WTC11 (cell line): ENCODE results near the gene EGF. TPM values are rescaled to one million over a fixed set of nuclear protein-coding genes. Genes with fewer than 3 reads are reported as not detected.

Source experiments
- ATAC-seq: fragments of 200-7000 bp; cut with Tn5 transposase; 2 replicates; pipeline ENCODE4 v1.10.0; 2021; ENCODE audit warnings: mild to moderate bottlenecking, moderate library complexity
- CTCF ChIA-PET: fragments of 300-600 bp; sonication (Branson Sonifier 250); formaldehyde crosslinking; loops from one replicate; lab custom pipeline; 2021; ENCODE audit warnings: antibody characterized with exemption; lab: Charles Lee
- POLR2A ChIA-PET: fragments of 350-600 bp; sonication (Branson Sonifier 250); formaldehyde crosslinking; loops from one replicate; lab custom pipeline; 2021; ENCODE audit warnings: antibody characterized with exemption; lab: Charles Lee
- DNase-seq: peaks from one replicate; pipeline ENCODE4 v3.0.0; 2021; ENCODE audit warnings: low spot score
- H3K27ac Mint-ChIP-seq: 2 replicates; pipeline ENCODE4 v1.8.0; 2021; ENCODE audit warnings: mixed read lengths
- H3K27me3 Mint-ChIP-seq: 2 replicates; pipeline ENCODE4 v1.8.0; 2021; ENCODE audit warnings: low read depth, mild to moderate bottlenecking, moderate library complexity, mixed read lengths
- H3K36me3 Mint-ChIP-seq: 2 replicates; pipeline ENCODE4 v1.8.0; 2021; ENCODE audit warnings: mixed read lengths
- H3K4me1 Mint-ChIP-seq: 2 replicates; pipeline ENCODE4 v1.8.0; 2022; ENCODE audit warnings: mixed read lengths
- H3K4me3 Mint-ChIP-seq: 2 replicates; pipeline ENCODE4 v1.8.0; 2021; ENCODE audit warnings: mild to moderate bottlenecking, moderate library complexity, mixed read lengths
- H3K9me3 Mint-ChIP-seq: 2 replicates; pipeline ENCODE4 v1.8.0; 2021; ENCODE audit warnings: mixed read lengths
- CREB1 ChIP-seq: sonication (generic); formaldehyde crosslinking; IDR thresholded peaks from 2 replicates; pipeline ENCODE4 v1.8.0; 2023; ENCODE audit warnings: mild to moderate bottlenecking, missing genetic modification reagents
- CREM ChIP-seq: sonication (generic); formaldehyde crosslinking; IDR thresholded peaks from 2 replicates; pipeline ENCODE4 v1.8.1; 2022; ENCODE audit warnings: mild to moderate bottlenecking, missing genetic modification reagents, moderate library complexity
- GRHL2 ChIP-seq: fragments of 250-450 bp; sonication (Bioruptor Pico); IDR thresholded peaks from 2 replicates; pipeline ENCODE4 v1.8.0; 2022; ENCODE audit warnings: mild to moderate bottlenecking, moderate library complexity; ENCODE audit not compliant: insufficient replicate concordance, severe bottlenecking
- HMGA2 ChIP-seq: fragments of 250-450 bp; sonication (Bioruptor Pico); IDR thresholded peaks from 2 replicates; pipeline ENCODE4 v1.4.0; 2021; ENCODE audit warnings: mild to moderate bottlenecking, moderate library complexity
- NFATC4 ChIP-seq: fragments of 250-450 bp; sonication (Bioruptor Pico); IDR thresholded peaks from 2 replicates; pipeline ENCODE4 v1.9.0; 2021; ENCODE audit warnings: mild to moderate bottlenecking
- SOX15 ChIP-seq: fragments of 250-450 bp; sonication (Bioruptor Pico); IDR thresholded peaks from 2 replicates; pipeline ENCODE4 v1.9.0; 2021; ENCODE audit warnings: mild to moderate bottlenecking
- TEAD4 ChIP-seq: sonication (generic); formaldehyde crosslinking; IDR thresholded peaks from 2 replicates; pipeline ENCODE4 v1.8.0; 2022; ENCODE audit warnings: mild to moderate bottlenecking, missing genetic modification reagents
- ZNF317 ChIP-seq: sonication (generic); formaldehyde crosslinking; IDR thresholded peaks from 2 replicates; pipeline ENCODE4 v1.8.1; 2023; ENCODE audit warnings: low read depth, mild to moderate bottlenecking, moderate library complexity, missing genetic modification reagents, borderline replicate concordance
- ZNF416 ChIP-seq: fragments of 250-450 bp; sonication (Bioruptor Pico); IDR thresholded peaks from 2 replicates; pipeline ENCODE4 v1.9.0; 2021; ENCODE audit warnings: mild to moderate bottlenecking, inconsistent platforms
- total RNA-seq: library from RNA; stranded (reverse); gene quantifications from 3 replicates; pipeline ENCODE4 v1.2.3, GENCODE V29; 2021
- TF ChIP-seq, protein P1 (sequence below): fragments of 200-600 bp; IDR thresholded peaks from 2 replicates; pipeline ENCODE4 v1.8.0; 2022; ENCODE audit warnings: antibody characterized with exemption
- TF ChIP-seq, protein P2 (sequence below): fragments of 250-450 bp; sonication (Bioruptor Pico); IDR thresholded peaks from 2 replicates; pipeline ENCODE4 v1.9.0; 2021; ENCODE audit warnings: moderate library complexity, mild to moderate bottlenecking, inconsistent platforms, borderline replicate concordance
- TF ChIP-seq, protein P3 (sequence below): sonication (generic); formaldehyde crosslinking; IDR thresholded peaks from 2 replicates; pipeline ENCODE4 v1.8.1; 2023; ENCODE audit warnings: mild to moderate bottlenecking, missing genetic modification reagents, moderate library complexity
- TF ChIP-seq, protein P4 (sequence below): fragments of 250-450 bp; sonication (Bioruptor Pico); IDR thresholded peaks from 2 replicates; pipeline ENCODE4 v1.9.0; 2021; ENCODE audit warnings: mild to moderate bottlenecking
- TF ChIP-seq, protein P5 (sequence below): sonication (generic); formaldehyde crosslinking; IDR thresholded peaks from 2 replicates; pipeline ENCODE4 v1.8.0; 2022; ENCODE audit warnings: mild to moderate bottlenecking, missing genetic modification reagents
- TF ChIP-seq, protein P6 (sequence below): sonication (generic); formaldehyde crosslinking; IDR thresholded peaks from 2 replicates; pipeline ENCODE4 v1.8.0; 2022; ENCODE audit warnings: mild to moderate bottlenecking, missing genetic modification reagents
- TF ChIP-seq, protein P7 (sequence below): sonication (generic); formaldehyde crosslinking; IDR thresholded peaks from 2 replicates; pipeline ENCODE4 v1.8.1; 2022; ENCODE audit warnings: missing genetic modification reagents, borderline replicate concordance

The EGF gene
- total RNA-seq, 1 experiment from 2014 or later: 2.5 TPM

DNA sequence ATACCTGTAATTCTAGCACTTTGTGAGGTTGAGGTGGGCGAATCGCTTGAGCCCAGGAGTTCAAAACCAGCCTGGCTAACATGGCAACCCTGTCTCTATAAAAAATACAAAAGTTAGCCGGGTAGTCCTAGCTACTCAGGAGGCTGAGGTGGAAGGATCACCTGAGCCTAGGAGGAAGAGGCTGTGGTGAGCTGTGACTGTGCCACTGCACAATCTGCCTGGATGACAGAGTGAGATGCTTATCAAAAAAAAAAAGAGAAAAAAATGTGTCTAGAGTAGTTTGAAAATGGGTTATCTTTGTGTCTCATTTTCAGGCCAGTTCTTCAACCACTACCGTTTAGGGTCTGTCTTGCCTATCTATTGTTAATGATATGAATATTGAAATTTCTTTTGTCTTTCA is 98.1 kb downstream of the EGF start:
- TF ChIP-seq, protein P1, sequence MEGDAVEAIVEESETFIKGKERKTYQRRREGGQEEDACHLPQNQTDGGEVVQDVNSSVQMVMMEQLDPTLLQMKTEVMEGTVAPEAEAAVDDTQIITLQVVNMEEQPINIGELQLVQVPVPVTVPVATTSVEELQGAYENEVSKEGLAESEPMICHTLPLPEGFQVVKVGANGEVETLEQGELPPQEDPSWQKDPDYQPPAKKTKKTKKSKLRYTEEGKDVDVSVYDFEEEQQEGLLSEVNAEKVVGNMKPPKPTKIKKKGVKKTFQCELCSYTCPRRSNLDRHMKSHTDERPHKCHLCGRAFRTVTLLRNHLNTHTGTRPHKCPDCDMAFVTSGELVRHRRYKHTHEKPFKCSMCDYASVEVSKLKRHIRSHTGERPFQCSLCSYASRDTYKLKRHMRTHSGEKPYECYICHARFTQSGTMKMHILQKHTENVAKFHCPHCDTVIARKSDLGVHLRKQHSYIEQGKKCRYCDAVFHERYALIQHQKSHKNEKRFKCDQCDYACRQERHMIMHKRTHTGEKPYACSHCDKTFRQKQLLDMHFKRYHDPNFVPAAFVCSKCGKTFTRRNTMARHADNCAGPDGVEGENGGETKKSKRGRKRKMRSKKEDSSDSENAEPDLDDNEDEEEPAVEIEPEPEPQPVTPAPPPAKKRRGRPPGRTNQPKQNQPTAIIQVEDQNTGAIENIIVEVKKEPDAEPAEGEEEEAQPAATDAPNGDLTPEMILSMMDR: no peak
- TF ChIP-seq, protein P2, sequence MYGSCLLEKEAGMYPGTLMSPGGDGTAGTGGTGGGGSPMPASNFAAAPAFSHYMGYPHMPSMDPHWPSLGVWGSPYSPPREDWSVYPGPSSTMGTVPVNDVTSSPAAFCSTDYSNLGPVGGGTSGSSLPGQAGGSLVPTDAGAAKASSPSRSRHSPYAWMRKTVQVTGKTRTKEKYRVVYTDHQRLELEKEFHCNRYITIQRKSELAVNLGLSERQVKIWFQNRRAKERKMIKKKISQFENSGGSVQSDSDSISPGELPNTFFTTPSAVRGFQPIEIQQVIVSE (CRISPR knock-in tag): no peak
- no peak for TF ChIP-seq ZNF416 (CRISPR knock-in tag)
- TF ChIP-seq, protein P3, sequence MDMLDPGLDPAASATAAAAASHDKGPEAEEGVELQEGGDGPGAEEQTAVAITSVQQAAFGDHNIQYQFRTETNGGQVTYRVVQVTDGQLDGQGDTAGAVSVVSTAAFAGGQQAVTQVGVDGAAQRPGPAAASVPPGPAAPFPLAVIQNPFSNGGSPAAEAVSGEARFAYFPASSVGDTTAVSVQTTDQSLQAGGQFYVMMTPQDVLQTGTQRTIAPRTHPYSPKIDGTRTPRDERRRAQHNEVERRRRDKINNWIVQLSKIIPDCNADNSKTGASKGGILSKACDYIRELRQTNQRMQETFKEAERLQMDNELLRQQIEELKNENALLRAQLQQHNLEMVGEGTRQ (CRISPR knock-in tag): no peak
- no peak for TF ChIP-seq HMGA2 (CRISPR knock-in tag)
- TF ChIP-seq, protein P4, sequence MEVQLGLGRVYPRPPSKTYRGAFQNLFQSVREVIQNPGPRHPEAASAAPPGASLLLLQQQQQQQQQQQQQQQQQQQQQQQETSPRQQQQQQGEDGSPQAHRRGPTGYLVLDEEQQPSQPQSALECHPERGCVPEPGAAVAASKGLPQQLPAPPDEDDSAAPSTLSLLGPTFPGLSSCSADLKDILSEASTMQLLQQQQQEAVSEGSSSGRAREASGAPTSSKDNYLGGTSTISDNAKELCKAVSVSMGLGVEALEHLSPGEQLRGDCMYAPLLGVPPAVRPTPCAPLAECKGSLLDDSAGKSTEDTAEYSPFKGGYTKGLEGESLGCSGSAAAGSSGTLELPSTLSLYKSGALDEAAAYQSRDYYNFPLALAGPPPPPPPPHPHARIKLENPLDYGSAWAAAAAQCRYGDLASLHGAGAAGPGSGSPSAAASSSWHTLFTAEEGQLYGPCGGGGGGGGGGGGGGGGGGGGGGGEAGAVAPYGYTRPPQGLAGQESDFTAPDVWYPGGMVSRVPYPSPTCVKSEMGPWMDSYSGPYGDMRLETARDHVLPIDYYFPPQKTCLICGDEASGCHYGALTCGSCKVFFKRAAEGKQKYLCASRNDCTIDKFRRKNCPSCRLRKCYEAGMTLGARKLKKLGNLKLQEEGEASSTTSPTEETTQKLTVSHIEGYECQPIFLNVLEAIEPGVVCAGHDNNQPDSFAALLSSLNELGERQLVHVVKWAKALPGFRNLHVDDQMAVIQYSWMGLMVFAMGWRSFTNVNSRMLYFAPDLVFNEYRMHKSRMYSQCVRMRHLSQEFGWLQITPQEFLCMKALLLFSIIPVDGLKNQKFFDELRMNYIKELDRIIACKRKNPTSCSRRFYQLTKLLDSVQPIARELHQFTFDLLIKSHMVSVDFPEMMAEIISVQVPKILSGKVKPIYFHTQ: no peak
- TF ChIP-seq ZNF317 (CRISPR knock-in tag): no peak
- no peak for TF ChIP-seq CREM (CRISPR knock-in tag)
- TF ChIP-seq TEAD4 (CRISPR knock-in tag): no peak
- TF ChIP-seq, protein P5, sequence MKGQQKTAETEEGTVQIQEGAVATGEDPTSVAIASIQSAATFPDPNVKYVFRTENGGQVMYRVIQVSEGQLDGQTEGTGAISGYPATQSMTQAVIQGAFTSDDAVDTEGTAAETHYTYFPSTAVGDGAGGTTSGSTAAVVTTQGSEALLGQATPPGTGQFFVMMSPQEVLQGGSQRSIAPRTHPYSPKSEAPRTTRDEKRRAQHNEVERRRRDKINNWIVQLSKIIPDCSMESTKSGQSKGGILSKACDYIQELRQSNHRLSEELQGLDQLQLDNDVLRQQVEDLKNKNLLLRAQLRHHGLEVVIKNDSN (CRISPR knock-in tag): no peak
- TF ChIP-seq, protein P6, sequence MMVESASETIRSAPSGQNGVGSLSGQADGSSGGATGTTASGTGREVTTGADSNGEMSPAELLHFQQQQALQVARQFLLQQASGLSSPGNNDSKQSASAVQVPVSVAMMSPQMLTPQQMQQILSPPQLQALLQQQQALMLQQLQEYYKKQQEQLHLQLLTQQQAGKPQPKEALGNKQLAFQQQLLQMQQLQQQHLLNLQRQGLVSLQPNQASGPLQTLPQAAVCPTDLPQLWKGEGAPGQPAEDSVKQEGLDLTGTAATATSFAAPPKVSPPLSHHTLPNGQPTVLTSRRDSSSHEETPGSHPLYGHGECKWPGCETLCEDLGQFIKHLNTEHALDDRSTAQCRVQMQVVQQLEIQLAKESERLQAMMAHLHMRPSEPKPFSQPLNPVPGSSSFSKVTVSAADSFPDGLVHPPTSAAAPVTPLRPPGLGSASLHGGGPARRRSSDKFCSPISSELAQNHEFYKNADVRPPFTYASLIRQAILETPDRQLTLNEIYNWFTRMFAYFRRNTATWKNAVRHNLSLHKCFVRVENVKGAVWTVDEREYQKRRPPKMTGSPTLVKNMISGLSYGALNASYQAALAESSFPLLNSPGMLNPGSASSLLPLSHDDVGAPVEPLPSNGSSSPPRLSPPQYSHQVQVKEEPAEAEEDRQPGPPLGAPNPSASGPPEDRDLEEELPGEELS (CRISPR knock-in tag): no peak
- Mint-ChIP-seq H3K36me3 (no peaks in the 10 kb centered on the region), H3K9me3 (peaks cover 3% of the 10 kb centered on the region; the same call in 1 of the 2 replicates), H3K27ac (no peak overlapping the region), H3K4me3 (no peak overlapping the region), H3K4me1 (peaks cover 8% of the 10 kb centered on the region), H3K27me3 (no peaks in the 10 kb centered on the region)
- DNase-seq (no peak), ATAC-seq (no peak)
- CTCF ChIA-PET: interaction anchor here (1.0 kb wide), 1 partner anchor 500 kb away, joined by 4 read pairs; no protein-coding TSS in a partner anchor
- POLR2A ChIA-PET: no interaction called here

DNA sequence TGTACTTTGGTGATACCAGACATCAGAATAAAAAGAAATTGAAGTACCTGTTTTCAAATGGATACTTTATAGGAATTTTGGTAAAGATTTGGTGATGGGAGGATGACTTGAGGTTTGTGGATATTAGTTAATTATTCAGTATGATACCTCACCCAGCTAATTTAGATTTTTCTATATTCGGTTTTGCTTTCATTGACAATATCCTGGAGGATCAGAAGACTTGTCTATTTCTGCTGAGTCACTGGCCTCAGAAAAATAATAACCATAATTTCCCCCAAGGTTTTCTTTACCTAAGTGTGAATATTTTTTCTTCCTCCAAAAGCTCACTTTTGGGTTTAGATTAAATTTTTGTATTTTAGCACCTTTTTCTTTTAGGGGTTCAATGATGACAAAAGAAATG is 100.2 kb downstream of the EGF start:
- Mint-ChIP-seq H3K36me3 (peaks cover 3% of the 10 kb centered on the region), H3K27ac (no peak overlapping the region), H3K27me3 (no peaks in the 10 kb centered on the region), H3K9me3 (peaks cover 10% of the 10 kb centered on the region), H3K4me3 (no peak overlapping the region), H3K4me1 (peaks cover 15% of the 10 kb centered on the region)
- ChIA-PET POLR2A (interaction anchor here (0.6 kb wide), 1 partner anchor 1173 kb away, joined by 6 read pairs; no protein-coding TSS in a partner anchor), CTCF (interaction anchor here (1.2 kb wide), 1 partner anchor 332 kb away, joined by 4 read pairs; no protein-coding TSS in a partner anchor)
- TF ChIP-seq, protein P7, sequence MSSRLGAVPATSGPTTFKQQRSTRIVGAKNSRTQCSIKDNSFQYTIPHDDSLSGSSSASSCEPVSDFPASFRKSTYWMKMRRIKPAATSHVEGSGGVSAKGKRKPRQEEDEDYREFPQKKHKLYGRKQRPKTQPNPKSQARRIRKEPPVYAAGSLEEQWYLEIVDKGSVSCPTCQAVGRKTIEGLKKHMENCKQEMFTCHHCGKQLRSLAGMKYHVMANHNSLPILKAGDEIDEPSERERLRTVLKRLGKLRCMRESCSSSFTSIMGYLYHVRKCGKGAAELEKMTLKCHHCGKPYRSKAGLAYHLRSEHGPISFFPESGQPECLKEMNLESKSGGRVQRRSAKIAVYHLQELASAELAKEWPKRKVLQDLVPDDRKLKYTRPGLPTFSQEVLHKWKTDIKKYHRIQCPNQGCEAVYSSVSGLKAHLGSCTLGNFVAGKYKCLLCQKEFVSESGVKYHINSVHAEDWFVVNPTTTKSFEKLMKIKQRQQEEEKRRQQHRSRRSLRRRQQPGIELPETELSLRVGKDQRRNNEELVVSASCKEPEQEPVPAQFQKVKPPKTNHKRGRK (CRISPR knock-in tag): no peak
- TF ChIP-seq GRHL2 (CRISPR knock-in tag) (no peak), ZNF416 (CRISPR knock-in tag) (no peak), NFATC4 (no peak), CREB1 (CRISPR knock-in tag) (no peak), SOX15 (no peak)
- no peak for DNase-seq
- no peak for ATAC-seq
